Stimulated activated CD8-positive, alpha-beta memory T cell treated with anti-CD3 and anti-CD28 coated beads, Interleukin-7, amount 100 ng/mL, for 4 hours (primary cell): ENCODE measurements around the gene ITCH.
A peak's percentile ranks its signal among the peaks of the same experiment; 100 is the strongest.
"Not testable (repeated sequence)": the region's sequence is repeated elsewhere in the genome, so short reads cannot be mapped to it uniquely, and the experiment has no call there.

ENCODE experiments used
- DNase-seq, 2 donors: peaks; one replicate each; pipeline ENCODE4 v3.0.0-alpha.2; 2020; ENCODE audit warnings: low read depth in 2 of 2

Gene ITCH

DNA sequence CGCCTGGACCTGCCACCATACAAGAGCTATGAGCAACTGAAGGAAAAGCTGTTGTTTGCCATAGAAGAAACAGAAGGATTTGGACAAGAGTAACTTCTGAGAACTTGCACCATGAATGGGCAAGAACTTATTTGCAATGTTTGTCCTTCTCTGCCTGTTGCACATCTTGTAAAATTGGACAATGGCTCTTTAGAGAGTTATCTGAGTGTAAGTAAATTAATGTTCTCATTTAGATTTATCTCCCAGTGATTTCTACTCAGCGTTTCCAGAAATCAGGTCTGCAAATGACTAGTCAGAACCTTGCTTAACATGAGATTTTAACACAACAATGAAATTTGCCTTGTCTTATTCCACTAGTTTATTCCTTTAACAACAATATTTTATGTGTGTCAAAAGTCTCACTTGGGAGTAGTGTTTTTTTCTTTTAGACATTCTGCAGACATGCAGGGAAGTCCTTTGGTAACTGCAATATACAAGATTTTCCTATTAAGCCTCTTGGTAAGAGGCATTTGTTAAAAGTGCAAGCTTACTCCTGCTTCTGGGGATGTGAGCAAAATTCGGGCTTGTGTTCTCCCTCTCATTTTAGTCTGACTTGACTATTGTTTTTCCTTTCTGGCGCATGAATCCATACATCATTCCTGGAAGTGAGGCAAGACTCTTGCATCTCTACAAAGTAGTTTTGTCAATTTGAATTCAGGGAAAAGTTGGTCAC is 144.8 kb downstream of the ITCH start:
- DNase-seq, result no peak

DNA sequence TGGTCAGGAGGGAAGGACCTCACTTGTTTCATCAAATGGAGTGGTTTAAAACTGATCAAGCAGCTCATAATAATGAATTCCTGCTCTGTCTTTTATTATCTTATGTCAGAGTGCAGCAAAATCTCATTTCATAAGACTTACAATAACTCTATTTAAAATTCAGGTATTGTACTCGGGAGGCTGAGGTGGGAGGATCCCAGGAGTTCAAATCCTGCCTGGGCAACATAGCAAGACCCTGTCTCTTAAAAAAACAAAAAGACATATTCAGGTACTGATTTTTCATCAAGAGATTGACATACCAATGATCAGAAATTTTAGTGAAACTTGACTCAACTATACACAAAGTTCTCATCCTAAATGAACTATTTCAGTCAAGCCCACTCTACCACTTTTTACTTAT is 147.5 kb downstream of the ITCH start:
- DNase-seq, result no peak

- no peak for DNase-seq
These were observed 148.8 kb downstream of the ITCH start for GRCh38 chr20:34511891-34512265.

- DNase-seq, result no peak
These were observed 149.3 kb downstream of the ITCH start for GRCh38 chr20:34512266-34512954.

DNA sequence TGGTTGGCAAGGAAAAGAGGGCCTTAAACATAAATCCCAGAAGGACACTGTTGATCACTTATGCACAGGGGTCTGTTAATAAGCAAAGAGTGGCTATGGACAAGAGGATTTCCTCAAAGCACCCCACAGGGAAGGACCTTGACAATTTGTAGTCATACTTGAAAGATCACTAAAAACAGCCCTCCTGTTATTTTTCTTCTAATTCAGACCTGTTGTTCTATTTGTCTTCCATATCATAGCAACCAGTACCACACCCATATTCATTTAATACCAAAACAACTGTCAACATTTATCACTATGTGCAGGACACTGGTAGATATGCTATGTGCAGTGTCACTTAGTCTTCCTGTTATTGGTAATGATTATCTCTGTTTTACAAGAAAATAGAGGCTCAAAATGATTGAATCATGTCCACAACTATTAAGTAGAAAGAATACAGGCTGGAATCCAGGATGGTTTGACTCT is 149.9 kb downstream of the ITCH start:
- DNase-seq, result no peak

DNA sequence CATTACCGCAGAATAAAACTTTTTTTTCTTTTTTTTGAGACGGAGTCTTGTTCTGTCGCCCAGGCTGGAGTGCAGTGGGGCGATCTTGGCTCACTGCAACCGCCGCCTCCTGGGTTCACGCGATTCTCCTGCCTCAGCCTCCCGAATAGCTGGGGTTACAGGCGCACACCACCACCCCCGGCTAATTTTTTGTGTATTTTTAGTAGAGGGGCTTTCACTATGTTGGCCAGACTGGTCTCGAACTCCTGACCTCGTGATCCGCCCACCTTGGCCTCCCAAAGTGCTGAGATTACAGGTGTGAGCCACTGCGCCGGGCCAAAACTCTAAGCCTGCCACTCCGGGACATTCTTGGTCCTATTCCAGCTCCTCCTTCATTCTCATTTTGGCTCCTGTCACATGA is 151.0 kb downstream of the ITCH start:
- not testable (repeated sequence) for DNase-seq

DNA sequence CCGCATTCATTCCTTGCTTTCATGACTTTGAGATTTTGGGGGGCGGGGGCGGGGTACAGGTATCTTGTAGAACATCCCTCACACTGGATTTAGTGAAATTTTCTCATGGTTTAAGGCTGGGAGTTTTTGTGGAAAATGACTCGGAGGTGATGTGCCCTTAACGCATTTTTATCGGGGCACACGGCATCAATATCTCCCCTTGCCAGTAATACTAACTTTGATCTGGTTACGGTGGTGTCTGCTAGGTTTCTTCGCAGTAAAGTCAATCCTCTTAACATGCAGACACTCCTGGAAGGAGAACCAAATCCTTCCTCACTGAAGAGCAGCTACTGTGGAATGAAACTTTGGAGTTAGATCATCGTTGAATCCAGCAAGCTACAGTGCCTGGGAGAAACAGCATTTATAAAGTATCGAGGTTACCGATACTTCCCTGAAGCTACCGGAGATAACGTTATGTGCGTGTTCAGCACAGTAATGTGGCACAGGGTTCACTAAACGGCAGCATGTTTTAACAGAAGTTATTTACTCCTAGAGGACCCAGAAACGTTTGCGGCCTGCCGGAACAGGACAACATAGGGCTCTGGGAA is 151.9 kb downstream of the ITCH start:
- DNase-seq, result no peak

DNA sequence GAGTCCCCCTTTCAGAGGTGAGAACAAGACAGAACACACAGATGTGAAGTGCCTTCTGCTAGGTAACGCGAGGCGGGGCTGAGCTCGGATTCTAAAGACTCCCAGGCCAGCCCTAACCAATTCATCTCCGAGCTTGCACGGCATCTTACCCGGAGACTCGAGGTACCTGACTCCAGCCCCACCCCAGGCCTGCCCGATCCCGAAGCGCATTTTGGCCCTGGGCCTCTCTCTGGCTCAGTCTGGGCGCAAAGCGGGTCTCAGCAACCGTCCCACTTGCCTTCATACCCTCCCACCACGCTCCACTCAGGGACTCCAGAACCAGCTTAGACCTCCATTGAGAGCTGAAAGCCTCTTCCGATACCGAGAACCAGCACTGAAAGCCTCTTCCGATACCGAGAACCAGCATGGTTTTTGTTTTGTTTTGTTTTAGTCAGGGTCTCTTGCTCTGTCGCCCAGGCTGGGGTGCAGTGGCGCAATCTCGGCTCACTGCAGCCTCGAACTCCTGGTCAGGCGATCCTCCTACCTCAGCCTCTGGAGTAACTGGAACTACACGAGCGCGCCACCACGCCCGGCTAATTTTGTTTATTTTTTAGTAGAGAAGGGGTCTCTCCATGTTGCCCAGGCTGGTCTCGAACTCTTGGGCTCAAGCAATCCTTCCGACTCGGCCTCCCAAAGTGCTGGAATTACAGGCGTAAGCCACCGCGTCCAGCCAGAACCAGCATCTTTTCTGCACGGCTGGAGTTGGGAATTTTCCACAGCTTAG is 152.6 kb downstream of the ITCH start:
- DNase-seq, result peak; percentile 43 to 53

DNA sequence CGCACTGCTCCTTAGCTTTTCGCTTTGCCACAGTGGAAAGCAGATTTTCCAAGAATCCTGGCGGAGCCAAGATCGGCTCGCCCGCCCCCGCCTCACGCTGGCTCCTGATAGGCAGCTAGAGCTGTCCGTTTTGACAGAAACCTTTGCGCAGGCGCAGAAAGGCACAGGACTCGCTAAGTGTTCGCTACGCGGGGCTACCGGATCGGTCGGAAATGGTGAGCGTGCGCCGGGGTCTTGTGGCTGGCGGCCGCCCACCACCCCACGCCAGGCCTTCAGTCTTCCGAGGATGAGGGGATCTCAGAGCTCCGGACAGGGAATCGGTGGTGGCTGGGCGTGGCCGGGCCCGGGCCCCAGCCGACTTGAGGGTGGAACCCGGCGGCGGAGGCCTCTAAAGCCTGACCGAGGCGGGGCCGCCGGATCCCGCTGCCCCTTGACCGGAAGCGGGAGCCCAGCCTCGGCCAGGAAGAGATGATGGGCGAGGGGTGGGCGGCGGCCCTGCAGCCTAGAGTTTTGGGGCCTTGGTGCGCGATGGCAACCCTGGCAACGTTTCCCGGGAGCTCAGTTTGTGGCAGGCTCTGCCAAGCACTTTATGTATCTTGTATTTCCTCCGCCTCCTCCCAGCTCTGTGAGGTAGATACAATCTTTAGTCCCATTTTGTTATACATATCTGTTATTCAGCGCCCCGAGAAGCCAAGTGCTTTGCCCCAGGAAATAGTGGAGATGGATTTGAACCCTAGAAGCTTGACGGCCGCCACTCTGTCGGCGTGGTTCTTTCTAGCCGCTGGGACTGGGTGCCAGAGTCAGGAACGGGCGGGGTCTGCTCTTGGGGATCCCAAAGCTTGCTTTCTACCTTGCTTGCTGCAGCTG is 153.4 kb downstream of the ITCH start, which contains the start of gene DYNLRB1:
DYNLRB1 (plus strand) TSS at position 176 of the 867 bp plus-strand sequence; CDS start at position 213, 37 bp downstream.
- DNase-seq, result peak; percentile 91 to 94

GRCh38 chr20:34517114-34517505 is 154.0 kb downstream of the ITCH start:
- DNase-seq, result no peak

DNA sequence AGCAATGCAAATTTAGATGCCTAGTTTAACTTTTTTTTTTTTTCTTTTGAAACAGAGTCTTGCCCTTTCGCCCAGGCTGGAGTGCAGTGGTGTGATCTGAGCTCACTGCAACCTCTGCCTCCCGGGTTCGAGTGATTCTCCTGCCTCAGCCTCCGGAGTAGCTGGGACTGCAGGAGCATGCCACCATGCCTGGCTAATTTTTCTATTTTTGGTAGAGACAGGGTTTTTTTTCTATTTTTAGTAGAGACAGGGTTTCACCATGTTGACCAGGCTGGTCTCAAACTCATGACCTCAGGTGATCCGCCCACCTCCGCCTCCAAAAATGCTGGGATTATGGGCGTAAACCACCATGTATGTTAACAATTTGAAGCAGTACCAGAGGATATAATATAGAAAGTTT is 155.8 kb downstream of the ITCH start:
- DNase-seq, result not testable (repeated sequence)

- DNase-seq, result not testable (repeated sequence)
These were observed 156.8 kb downstream of the ITCH start for GRCh38 chr20:34519841-34520240.

DNA sequence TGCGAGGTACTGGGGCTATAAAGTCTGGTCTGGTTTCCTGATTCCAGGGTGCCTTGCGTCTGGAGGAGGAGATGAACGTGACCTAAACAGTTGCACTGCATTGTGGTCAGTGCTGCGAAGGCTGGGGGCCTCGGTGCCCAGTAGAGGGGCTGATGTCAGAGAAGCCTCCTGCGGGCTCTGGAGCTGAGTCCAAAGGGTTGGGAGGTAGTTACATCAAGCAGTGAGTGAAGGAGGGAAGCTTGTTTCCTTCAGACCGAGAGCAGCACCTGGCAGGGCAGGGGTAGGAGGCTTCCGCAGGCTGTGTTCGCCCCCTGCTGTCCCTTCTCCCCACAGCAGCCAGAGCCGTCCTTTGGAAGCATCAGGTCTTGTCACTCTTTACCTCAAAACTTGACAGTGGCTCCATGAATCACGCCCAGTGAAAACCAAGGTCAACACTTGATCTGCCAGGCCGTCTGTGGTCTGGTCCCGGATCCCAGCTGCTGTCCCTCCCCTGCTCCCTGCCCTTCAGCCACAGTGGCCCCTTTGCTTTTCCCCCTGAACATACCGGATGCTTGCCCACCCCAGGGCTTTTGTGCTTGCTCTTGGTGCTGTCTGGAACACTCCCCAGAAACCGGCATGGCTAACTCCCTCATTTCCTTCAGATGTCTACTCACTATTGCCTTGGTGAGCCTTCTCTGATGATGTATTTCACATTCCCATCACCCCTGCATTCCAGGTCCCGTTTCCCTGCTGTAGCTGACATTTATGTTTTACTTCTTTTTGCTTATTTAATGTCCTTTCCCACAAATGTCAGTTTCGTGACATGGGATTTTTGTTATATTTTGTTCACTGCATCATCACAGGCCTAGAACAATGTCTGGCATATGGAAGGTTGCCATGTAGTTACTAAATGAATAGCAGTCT is 160.1 kb downstream of the ITCH start:
- DNase-seq, result peak in 1 of 2 donors; percentile 12

DNA sequence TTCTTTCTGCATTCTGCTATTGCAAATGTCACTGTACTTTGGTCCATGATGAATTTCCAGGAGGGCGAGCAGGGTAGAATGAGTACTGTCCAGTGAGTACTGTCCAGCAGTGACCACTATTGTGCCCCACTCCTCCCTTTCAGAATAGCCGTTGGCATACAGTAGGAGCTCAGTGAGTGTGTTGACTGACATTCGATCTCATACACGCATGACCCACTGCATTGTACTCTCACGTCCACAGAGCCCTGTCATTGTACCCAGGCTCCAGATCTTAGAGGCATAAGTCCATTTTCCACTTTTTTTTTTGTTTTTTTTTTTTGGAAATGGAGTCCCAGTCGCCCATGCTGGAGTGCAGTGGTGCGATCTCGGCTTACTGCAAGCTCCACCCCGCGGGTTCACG is 161.4 kb downstream of the ITCH start:
- no peak for DNase-seq

DNA sequence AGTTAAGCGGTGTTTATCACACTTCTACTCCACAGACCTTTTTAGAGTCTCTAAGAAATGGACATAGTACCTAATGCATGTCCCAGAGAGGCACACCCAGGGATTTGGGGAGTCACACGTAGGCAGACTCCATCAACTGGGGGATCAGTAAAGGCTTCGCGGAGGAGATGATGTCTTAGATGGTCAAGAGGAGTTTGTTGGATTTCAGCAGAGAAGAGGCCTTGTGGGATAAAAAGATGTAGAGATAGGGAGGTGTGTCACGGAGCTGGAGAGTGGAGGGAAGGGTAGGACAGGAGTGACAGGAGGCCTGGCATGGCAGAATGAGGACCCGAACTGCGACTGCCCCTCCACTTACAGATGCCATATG is 162.3 kb downstream of the ITCH start:
- DNase-seq, result no peak

- no peak for DNase-seq
These were observed 162.8 kb downstream of the ITCH start for GRCh38 chr20:34525709-34526416.

- DNase-seq, result no peak
These were observed 163.4 kb downstream of the ITCH start for GRCh38 chr20:34526466-34526865.

GRCh38 chr20:34527016-34527415 is 163.9 kb downstream of the ITCH start:
- no peak for DNase-seq

- no peak for DNase-seq
These were observed 165.8 kb downstream of the ITCH start for GRCh38 chr20:34528921-34529297.

GRCh38 chr20:34529742-34530141 is 166.7 kb downstream of the ITCH start:
- no peak for DNase-seq
